ENCODE results near the gene INSYN2B.

The INSYN2B gene

GRCh38 chr5:169904059-169904458 lies 76.2 kb downstream of the INSYN2B start:
- TF ChIP-seq MYC (IDR thresholded peaks at IDR 0.05; ENCODE audit: low read depth, low read length) (no peak), POLR2A (IDR thresholded peaks at IDR 0.05; ENCODE audit: extremely low read depth, insufficient read length) (no peak), MAX (IDR thresholded peaks at IDR 0.05; ENCODE audit: low read depth, low read length) (no peak), CTCF (IDR thresholded peaks at IDR 0.05; ENCODE audit: low read depth, low read length) (no peak)
- H3K4me3 ChIP-seq (ENCODE audit: low read depth, low read length), result no peak overlapping the region
- DNase-seq (ENCODE audit: low read depth), result peak; percentile 18

- DNase-seq (ENCODE audit: low read depth), result no peak
- H3K4me3 ChIP-seq (ENCODE audit: low read depth, low read length), result no peak overlapping the region
- TF ChIP-seq MYC (IDR thresholded peaks at IDR 0.05; ENCODE audit: low read depth, low read length) (no peak), POLR2A (IDR thresholded peaks at IDR 0.05; ENCODE audit: extremely low read depth, insufficient read length) (no peak), MAX (IDR thresholded peaks at IDR 0.05; ENCODE audit: low read depth, low read length) (no peak), CTCF (IDR thresholded peaks at IDR 0.05; ENCODE audit: low read depth, low read length) (no peak)
Observed at GRCh38 chr5:169901896-169902295, 78.4 kb downstream of the INSYN2B start.

GRCh38 chr5:169897481-169897880 lies 82.8 kb downstream of the INSYN2B start:
- no peak overlapping the region for H3K4me3 ChIP-seq (ENCODE audit: low read depth, low read length)
- no peak for DNase-seq (ENCODE audit: low read depth)
- TF ChIP-seq CTCF (IDR thresholded peaks at IDR 0.05; ENCODE audit: low read depth, low read length) (no peak), MAX (IDR thresholded peaks at IDR 0.05; ENCODE audit: low read depth, low read length) (no peak), POLR2A (IDR thresholded peaks at IDR 0.05; ENCODE audit: extremely low read depth, insufficient read length) (no peak), MYC (IDR thresholded peaks at IDR 0.05; ENCODE audit: low read depth, low read length) (no peak)

- TF ChIP-seq POLR2A (IDR thresholded peaks at IDR 0.05; ENCODE audit: extremely low read depth, insufficient read length) (no peak), MAX (IDR thresholded peaks at IDR 0.05; ENCODE audit: low read depth, low read length) (no peak)
- DNase-seq (ENCODE audit: low read depth), result no peak
- H3K4me3 ChIP-seq (ENCODE audit: low read depth, low read length), result no peak overlapping the region
Observed at GRCh38 chr5:169895926-169896325, 84.4 kb downstream of the INSYN2B start.

GRCh38 chr5:169893571-169893970 lies 86.7 kb downstream of the INSYN2B start:
- no peak overlapping the region for H3K4me3 ChIP-seq (ENCODE audit: low read depth, low read length)
- TF ChIP-seq POLR2A (IDR thresholded peaks at IDR 0.05; ENCODE audit: extremely low read depth, insufficient read length) (no peak), CTCF (IDR thresholded peaks at IDR 0.05; ENCODE audit: low read depth, low read length) (no peak)
- DNase-seq (ENCODE audit: low read depth), result no peak

- TF ChIP-seq CTCF (IDR thresholded peaks at IDR 0.05; ENCODE audit: low read depth, low read length) (no peak), MYC (IDR thresholded peaks at IDR 0.05; ENCODE audit: low read depth, low read length) (no peak), MAX (IDR thresholded peaks at IDR 0.05; ENCODE audit: low read depth, low read length) (no peak), POLR2A (IDR thresholded peaks at IDR 0.05; ENCODE audit: extremely low read depth, insufficient read length) (no peak)
- DNase-seq (ENCODE audit: low read depth), result peak; percentile 24
- H3K4me3 ChIP-seq (ENCODE audit: low read depth, low read length), result no peak overlapping the region
Observed at GRCh38 chr5:169893010-169893409, 87.3 kb downstream of the INSYN2B start.
